Transverse colon (tissue), 4 donors: ENCODE measurements around the gene NEK8.

ENCODE experiments used
- CTCF ChIP-seq, 5 experiments: fragments of 200-600 bp in 3 of 5; fragments of 450-650 bp in 2 of 5; sonication (generic) in 3 of 5; IDR thresholded peaks; 1 replicate in 2 of 5; 2 replicates in 3 of 5; pipeline ENCODE4 v1.5.1; 2016 to 2017; ENCODE audit warnings: antibody characterized with exemption in 5 of 5, inconsistent platforms in 3 of 5, mild to moderate bottlenecking in 2 of 5, moderate library complexity in 1 of 5
- EP300 ChIP-seq: sonication (generic); formaldehyde crosslinking; IDR thresholded peaks from one replicate; pipeline ENCODE4 v1.6.1; 2017; ENCODE audit warnings: antibody characterized with exemption, low read depth
- POLR2A ChIP-seq: fragments of 450-650 bp; IDR thresholded peaks from one replicate; pipeline ENCODE4 v1.6.1; 2016; ENCODE audit warnings: antibody characterized with exemption, mild to moderate bottlenecking, moderate library complexity
- POLR2AphosphoS5 ChIP-seq, 3 donors: sonication (generic); formaldehyde crosslinking; IDR thresholded peaks; one replicate each; pipeline ENCODE4 v1.6.1; 2016; ENCODE audit warnings: antibody characterized with exemption in 3 of 3

GRCh38 chr17:28744104-28744971, 15.8 kb downstream of the NEK8 start:
- no peak for TF ChIP-seq CTCF (IDR thresholded peaks at IDR 0.05)
- peak in 1 of 3 donors; percentile 9 for TF ChIP-seq POLR2AphosphoS5 (IDR thresholded peaks at IDR 0.05)
- TF ChIP-seq POLR2A: peak; percentile 54
- TF ChIP-seq EP300: peak; percentile 68
